Jurkat, Clone E6-1 (cell line): ENCODE results near the gene GDI2.
"Not testable (repeated sequence)": the region's sequence is repeated elsewhere in the genome, so short reads cannot be mapped to it uniquely, and the experiment has no call there.

ENCODE experiments used
- DNase-seq: peaks from one replicate; pipeline ENCODE4 v3.0.0-alpha.2; 2011; ENCODE audit warnings: low read depth, low spot score
- H3K4me3 ChIP-seq: 2 replicates; pipeline ENCODE4 v1.5.1; 2011; ENCODE audit warnings: mild to moderate bottlenecking, low read length, control low read depth, moderate library complexity

GDI2 gene

GRCh38 chr10:5830629-5831445 lies 17.6 kb upstream of the GDI2 start:
- DNase-seq, result no peak
- no peak overlapping the region for H3K4me3 ChIP-seq

GRCh38 chr10:5829267-5829666 lies 16.0 kb upstream of the GDI2 start:
- H3K4me3 ChIP-seq, result no peak overlapping the region
- no peak for DNase-seq

- no peak overlapping the region for H3K4me3 ChIP-seq
- DNase-seq, result no peak
Measured at GRCh38 chr10:5828725-5829124, 15.5 kb upstream of the GDI2 start.

- H3K4me3 ChIP-seq, result no peak overlapping the region
- no peak for DNase-seq
Measured at GRCh38 chr10:5827841-5828240, 14.6 kb upstream of the GDI2 start.

GRCh38 chr10:5826511-5826910 lies 13.3 kb upstream of the GDI2 start:
- DNase-seq, H3K4me3 ChIP-seq: not testable (repeated sequence)

GRCh38 chr10:5818894-5819293 lies 5.7 kb upstream of the GDI2 start:
- no peak for DNase-seq
- no peak overlapping the region for H3K4me3 ChIP-seq

GRCh38 chr10:5818048-5818331 lies 4.8 kb upstream of the GDI2 start:
- no peak for DNase-seq

GRCh38 chr10:5817322-5818047 lies 4.3 kb upstream of the GDI2 start:
- no peak overlapping the region for H3K4me3 ChIP-seq
- DNase-seq, result no peak

More at GRCh38 chr10:5818048-5818331, 4.8 kb upstream of the GDI2 start:
- no peak overlapping the region for H3K4me3 ChIP-seq

GRCh38 chr10:5816170-5816569 lies 2.9 kb upstream of the GDI2 start:
- DNase-seq, result peak; percentile 24

GRCh38 chr10:5814110-5815107 lies 1.2 kb upstream of the GDI2 start:
- peak overlapping the region; percentile 88 for H3K4me3 ChIP-seq
- peak; percentile 55 for DNase-seq

More at GRCh38 chr10:5816170-5816569, 2.9 kb upstream of the GDI2 start:
- H3K4me3 ChIP-seq, result no peak overlapping the region

GRCh38 chr10:5813091-5813340 lies 218 bp downstream of the GDI2 start:
- peak overlapping the region; percentile 88 for H3K4me3 ChIP-seq
- no peak for DNase-seq

- peak overlapping the region; percentile 88 for H3K4me3 ChIP-seq
- DNase-seq, result no peak
Measured at GRCh38 chr10:5812283-5813090, 747 bp downstream of the GDI2 start.

- H3K4me3 ChIP-seq, result peak overlapping the region; percentile 88
- DNase-seq, result no peak
Measured at GRCh38 chr10:5811387-5811821, 1.8 kb downstream of the GDI2 start.

- no peak overlapping the region for H3K4me3 ChIP-seq
Measured at GRCh38 chr10:5810225-5810624, 3.0 kb downstream of the GDI2 start.

GRCh38 chr10:5809527-5810154 lies 3.6 kb downstream of the GDI2 start:
- no peak for DNase-seq
- no peak overlapping the region for H3K4me3 ChIP-seq

More at GRCh38 chr10:5810225-5810624, 3.0 kb downstream of the GDI2 start:
- DNase-seq, result no peak

GRCh38 chr10:5808783-5809392 lies 4.3 kb downstream of the GDI2 start:
- H3K4me3 ChIP-seq, DNase-seq: not testable (repeated sequence)

- H3K4me3 ChIP-seq, result no peak overlapping the region
Measured at GRCh38 chr10:5806745-5807144, 6.5 kb downstream of the GDI2 start.

GRCh38 chr10:5805711-5806110 lies 7.5 kb downstream of the GDI2 start:
- no peak for DNase-seq
- no peak overlapping the region for H3K4me3 ChIP-seq

More at GRCh38 chr10:5806745-5807144, 6.5 kb downstream of the GDI2 start:
- DNase-seq, result no peak
